ENCODE measurements around the gene STAT5B. TPM values are rescaled to one million over a fixed set of nuclear protein-coding genes. Genes with fewer than 3 reads are reported as not detected.

STAT5B gene
- total and polyA plus RNA-seq, 2 donors (not counting 1 experiment from before 2014, with no cell fraction given): 24.4 to 29.6 TPM

- Histone ChIP-seq H3K9ac (ENCODE audit: insufficient read depth, low read length) (no peak overlapping the region), H4K20me1 (ENCODE audit: control insufficient read depth, extremely low read depth, insufficient read depth, low read length) (no peaks in the 10 kb centered on the region), H3K79me2 (ENCODE audit: control insufficient read depth, insufficient read depth, low read length) (no peaks in the 10 kb centered on the region), H3K4me3 (replicated peaks in 1 of 4; ENCODE audit: control extremely low read depth in 1 of 4, insufficient read depth in 1 of 4, low read depth in 3 of 4, low read length in 4 of 4) (no peak overlapping the region), H3K36me3 (ENCODE audit: control insufficient read depth, insufficient read depth, low read length) (no peaks in the 10 kb centered on the region), H3K9me3 (ENCODE audit: control insufficient read depth, insufficient read depth, low read depth, low read length) (no peaks in the 10 kb centered on the region), H3K4me2 (ENCODE audit: extremely low read depth, insufficient read depth, low read length) (no peak overlapping the region), H2AFZ (ENCODE audit: low read length) (no peak overlapping the region), H3K4me1 (ENCODE audit: control insufficient read depth, extremely low read depth, insufficient read depth, low read length) (no peaks in the 10 kb centered on the region), H3K27ac (ENCODE audit: insufficient read depth, low read length) (no peak overlapping the region), H3K27me3 (ENCODE audit: control insufficient read depth, insufficient read depth, low read length) (no peaks in the 10 kb centered on the region)
- DNase-seq (ENCODE audit: low read depth in 2 of 2): no peak
- no peak for TF ChIP-seq EZH2 (IDR thresholded peaks at IDR 0.05; ENCODE audit: low read length, missing control alignments)
These were observed 78.5 kb downstream of the STAT5B start for GRCh38 chr17:42197564-42198156.

GRCh38 chr17:42193969-42194899 lies 82.0 kb downstream of the STAT5B start, which contains the start of gene GHDC:
Gene GHDC, minus strand, starts transcription at chr17:42194494. Its CDS starts 913 bp downstream, at chr17:42193581.
- Histone ChIP-seq H3K36me3 (ENCODE audit: control insufficient read depth, insufficient read depth, low read length) (no peaks in the 10 kb centered on the region), H3K4me2 (ENCODE audit: extremely low read depth, insufficient read depth, low read length) (peak within 1 kb of the TSS; percentile 98), H3K27ac (ENCODE audit: insufficient read depth, low read length) (peak within 1 kb of the TSS; percentile 78), H4K20me1 (ENCODE audit: control insufficient read depth, extremely low read depth, insufficient read depth, low read length) (no peaks in the 10 kb centered on the region), H3K4me3 (replicated peaks in 1 of 4; ENCODE audit: control extremely low read depth in 1 of 4, insufficient read depth in 1 of 4, low read depth in 3 of 4, low read length in 4 of 4) (peak within 1 kb of the TSS; percentile 79 to 91 (median 84)), H3K4me1 (ENCODE audit: control insufficient read depth, extremely low read depth, insufficient read depth, low read length) (no peaks in the 10 kb centered on the region), H2AFZ (ENCODE audit: low read length) (peak within 1 kb of the TSS; percentile 100), H3K9me3 (ENCODE audit: control insufficient read depth, insufficient read depth, low read depth, low read length) (no peaks in the 10 kb centered on the region), H3K9ac (ENCODE audit: insufficient read depth, low read length) (peak within 1 kb of the TSS; percentile 55), H3K79me2 (ENCODE audit: control insufficient read depth, insufficient read depth, low read length) (no peaks in the 10 kb centered on the region), H3K27me3 (ENCODE audit: control insufficient read depth, insufficient read depth, low read length) (no peaks in the 10 kb centered on the region)
- no peak for TF ChIP-seq CTCF (conservative IDR thresholded peaks at IDR 0.05 in 1 of 2, IDR thresholded peaks at IDR 0.05 in 1 of 2; ENCODE audit: low read depth in 1 of 2, low read length in 2 of 2)
- TF ChIP-seq EZH2 (IDR thresholded peaks at IDR 0.05; ENCODE audit: low read length, missing control alignments): no peak
- DNase-seq (ENCODE audit: low read depth in 2 of 2): peak; percentile 70 to 76

DNA sequence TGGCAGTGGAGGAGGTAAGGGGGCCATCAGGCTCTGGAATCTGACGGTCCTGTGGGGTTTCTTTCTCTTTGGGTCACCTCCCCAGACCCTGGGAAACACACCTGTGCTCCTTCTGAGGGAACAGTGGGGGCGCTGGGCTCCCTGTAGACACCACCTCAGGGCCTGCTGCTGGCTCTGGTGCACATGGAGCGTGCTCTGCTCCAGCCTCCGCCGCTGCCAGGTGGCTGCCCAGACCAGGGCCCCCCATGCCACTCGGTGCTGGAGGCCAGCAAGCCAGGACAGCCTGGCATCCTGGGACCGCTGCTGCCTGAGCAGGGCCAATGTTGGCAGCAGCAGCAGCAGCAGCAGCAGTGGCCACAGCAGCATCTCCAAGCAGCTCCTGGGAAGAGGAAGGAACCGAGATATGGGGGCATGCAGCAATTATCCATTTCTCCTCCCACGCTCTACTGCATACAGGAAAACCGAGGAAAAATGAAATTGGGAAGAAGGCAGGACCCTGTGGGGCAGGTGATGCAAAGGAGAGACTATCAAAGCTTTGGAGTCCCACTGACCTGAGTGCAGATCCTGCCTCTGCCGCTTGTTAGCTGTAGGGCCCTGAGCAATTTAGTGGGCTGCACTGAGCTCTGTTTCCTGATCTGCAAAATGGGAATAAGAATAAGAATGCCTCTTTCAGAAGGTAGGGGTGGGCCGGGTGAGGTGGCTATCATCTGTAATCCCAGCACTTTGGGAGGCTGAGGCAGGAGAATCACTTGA lies 82.8 kb downstream of the STAT5B start:
- H3K36me3 ChIP-seq (ENCODE audit: control insufficient read depth, insufficient read depth, low read length): no peaks in the 10 kb centered on the region
- H3K9ac ChIP-seq (ENCODE audit: insufficient read depth, low read length): no peak overlapping the region
- peak overlapping the region; percentile 98 for H3K4me2 ChIP-seq (ENCODE audit: extremely low read depth, insufficient read depth, low read length)
- no peak overlapping the region for H2AFZ ChIP-seq (ENCODE audit: low read length)
- no peaks in the 10 kb centered on the region for H4K20me1 ChIP-seq (ENCODE audit: control insufficient read depth, extremely low read depth, insufficient read depth, low read length)
- H3K4me1 ChIP-seq (ENCODE audit: control insufficient read depth, extremely low read depth, insufficient read depth, low read length): no peaks in the 10 kb centered on the region
- no peaks in the 10 kb centered on the region for H3K9me3 ChIP-seq (ENCODE audit: control insufficient read depth, insufficient read depth, low read depth, low read length)
- peak overlapping the region in 3 of 4 experiments; percentile 79 to 91 (median 81) for H3K4me3 ChIP-seq (replicated peaks in 1 of 4; ENCODE audit: control extremely low read depth in 1 of 4, insufficient read depth in 1 of 4, low read depth in 3 of 4, low read length in 4 of 4)
- H3K27ac ChIP-seq (ENCODE audit: insufficient read depth, low read length): no peak overlapping the region
- no peaks in the 10 kb centered on the region for H3K27me3 ChIP-seq (ENCODE audit: control insufficient read depth, insufficient read depth, low read length)
- TF ChIP-seq EZH2 (IDR thresholded peaks at IDR 0.05; ENCODE audit: low read length, missing control alignments): no peak
- no peak for TF ChIP-seq CTCF (conservative IDR thresholded peaks at IDR 0.05 in 1 of 2, IDR thresholded peaks at IDR 0.05 in 1 of 2; ENCODE audit: low read depth in 1 of 2, low read length in 2 of 2)
- no peak for DNase-seq (ENCODE audit: low read depth in 2 of 2)
- H3K79me2 ChIP-seq (ENCODE audit: control insufficient read depth, insufficient read depth, low read length): no peaks in the 10 kb centered on the region

All from fibroblast of lung (primary cell).